Neural cell (in vitro differentiated cells): Measurements from ENCODE around the gene AGFG2.
A peak's percentile ranks its signal among the peaks of the same experiment; 100 is the strongest.

Experiments used
- CTCF ChIP-seq: fragments of 450-650 bp; IDR thresholded peaks from 2 replicates; pipeline ENCODE4 v1.5.1; 2014; ENCODE audit warnings: antibody characterized with exemption, mild to moderate bottlenecking, moderate library complexity; ENCODE audit not compliant: poor library complexity, severe bottlenecking
- POLR2AphosphoS5 ChIP-seq: IDR thresholded peaks from 2 replicates; pipeline ENCODE4 v1.6.1; 2012

- TF ChIP-seq CTCF (peak; percentile 59), POLR2AphosphoS5 (peak; percentile 60)
Observed at GRCh38 chr7:100586266-100587025, 47.4 kb downstream of the AGFG2 start, which contains the start of gene FBXO24.
